Immature natural killer cell (primary cell): ENCODE measurements around the gene P2RY11. TPM values are rescaled to one million over a fixed set of nuclear protein-coding genes. Genes with fewer than 3 reads are reported as not detected.

Source experiments
- DNase-seq, 3 donors: peaks; one replicate each; pipeline ENCODE4 v3.0.0; 2022; ENCODE audit warnings: mixed read lengths in 1 of 3
- H3K27ac Mint-ChIP-seq, 6 donors: one replicate each; pipeline ENCODE4 v1.8.0; 2020; ENCODE audit warnings: mixed read lengths in 6 of 6, mild to moderate bottlenecking in 5 of 6, inconsistent platforms in 4 of 6, moderate library complexity in 3 of 6
- H3K27me3 Mint-ChIP-seq, 3 donors: one replicate each; pipeline ENCODE4 v1.8.0; 2020 to 2021; ENCODE audit warnings: low read depth in 3 of 3, mild to moderate bottlenecking in 3 of 3, mixed read lengths in 3 of 3, moderate library complexity in 3 of 3, inconsistent platforms in 1 of 3
- H3K36me3 Mint-ChIP-seq, 3 donors: one replicate each; pipeline ENCODE4 v1.8.0; 2020; ENCODE audit warnings: mixed read lengths in 3 of 3, inconsistent platforms in 2 of 3, mild to moderate bottlenecking in 2 of 3
- H3K4me1 Mint-ChIP-seq, 2 donors: one replicate each; pipeline ENCODE4 v1.8.0; 2020; ENCODE audit warnings: inconsistent platforms in 2 of 2, mild to moderate bottlenecking in 2 of 2, mixed read lengths in 2 of 2, moderate library complexity in 1 of 2
- H3K4me3 Mint-ChIP-seq, 5 donors: one replicate each; pipeline ENCODE4 v1.8.0; 2020; ENCODE audit warnings: mild to moderate bottlenecking in 5 of 5, mixed read lengths in 5 of 5, inconsistent platforms in 3 of 5, moderate library complexity in 3 of 5
- H3K9me3 Mint-ChIP-seq, 6 donors: one replicate each; pipeline ENCODE4 v1.8.0; 2020; ENCODE audit warnings: mild to moderate bottlenecking in 6 of 6, mixed read lengths in 6 of 6, inconsistent platforms in 4 of 6, moderate library complexity in 3 of 6
- polyA plus RNA-seq, 3 donors: library from polyadenylated mRNA; unstranded; fragments of 300-500 nt; fragmentation: Illumina TruSeq; gene quantifications; one replicate each; pipeline ENCODE4 v1.2.3, GENCODE V29; 2021

P2RY11 gene
- polyA plus RNA-seq, 3 donors from 2014 or later = 2.6 to 26.7 (median 6.9) TPM

GRCh38 chr19:10122045-10122444 is 10.6 kb downstream of the P2RY11 start:
- Mint-ChIP-seq H3K4me3 (peak overlapping the region in 1 of 5 donors; percentile 21), H3K4me1 (peaks cover 20% of the 10 kb centered on the region in 2 donors), H3K9me3 (no peaks in the 10 kb centered on the region), H3K27me3 (peaks cover 0 to 7% (median 5%) of the 10 kb centered on the region in 3 donors), H3K27ac (no peak overlapping the region), H3K36me3 (peaks cover 0 to 4% (median 3%) of the 10 kb centered on the region in 3 donors)
- DNase-seq = no peak

- Mint-ChIP-seq H3K27ac (peak overlapping the region in 2 of 6 donors; percentile 35 to 65), H3K27me3 (peaks cover 0 to 5% (median 5%) of the 10 kb centered on the region in 3 donors), H3K4me1 (peaks cover 7 to 8% of the 10 kb centered on the region in 2 donors), H3K36me3 (peaks cover 0 to 4% (median 0%) of the 10 kb centered on the region in 3 donors), H3K9me3 (no peaks in the 10 kb centered on the region), H3K4me3 (no peak overlapping the region)
- DNase-seq = no peak
These were observed 12.9 kb downstream of the P2RY11 start for GRCh38 chr19:10124429-10124828.

- no peak overlapping the region for H3K4me3 Mint-ChIP-seq
- H3K36me3 Mint-ChIP-seq = peaks cover 0 to 4% (median 2%) of the 10 kb centered on the region in 3 donors
- peaks cover 0 to 1% of the 10 kb centered on the region in 2 donors for H3K4me1 Mint-ChIP-seq
- H3K27me3 Mint-ChIP-seq = no peaks in the 10 kb centered on the region
- peak overlapping the region in 2 of 6 donors; percentile 7 to 29 for H3K27ac Mint-ChIP-seq
- H3K9me3 Mint-ChIP-seq = no peaks in the 10 kb centered on the region
- no peak for DNase-seq
These were observed 14.7 kb downstream of the P2RY11 start for GRCh38 chr19:10126213-10126639.

- Mint-ChIP-seq H3K4me1 (no peaks in the 10 kb centered on the region), H3K36me3 (peaks cover 10 to 19% (median 11%) of the 10 kb centered on the region in 3 donors), H3K9me3 (no peaks in the 10 kb centered on the region), H3K27ac (peak overlapping the region in 3 of 6 donors; percentile 39 to 56 (median 40)), H3K27me3 (peaks cover 0 to 2% (median 2%) of the 10 kb centered on the region in 3 donors), H3K4me3 (no peak overlapping the region)
- no peak for DNase-seq
These were observed 21.4 kb downstream of the P2RY11 start for GRCh38 chr19:10132905-10133304.

GRCh38 chr19:10133596-10133995 is 22.1 kb downstream of the P2RY11 start:
- H3K36me3 Mint-ChIP-seq = peaks cover 10 to 19% (median 11%) of the 10 kb centered on the region in 3 donors
- no peaks in the 10 kb centered on the region for H3K9me3 Mint-ChIP-seq
- no peak overlapping the region for H3K4me3 Mint-ChIP-seq
- DNase-seq = no peak
- peaks cover 0 to 2% (median 2%) of the 10 kb centered on the region in 3 donors for H3K27me3 Mint-ChIP-seq
- no peaks in the 10 kb centered on the region for H3K4me1 Mint-ChIP-seq
- peak overlapping the region in 1 of 6 donors; percentile 49 for H3K27ac Mint-ChIP-seq

- Mint-ChIP-seq H3K36me3 (peaks cover 10 to 19% (median 11%) of the 10 kb centered on the region in 3 donors), H3K4me1 (no peaks in the 10 kb centered on the region), H3K27ac (no peak overlapping the region), H3K4me3 (no peak overlapping the region), H3K27me3 (peaks cover 0 to 2% (median 2%) of the 10 kb centered on the region in 3 donors), H3K9me3 (no peaks in the 10 kb centered on the region)
- DNase-seq = no peak
These were observed 22.5 kb downstream of the P2RY11 start for GRCh38 chr19:10134040-10134439.

- Mint-ChIP-seq H3K9me3 (no peaks in the 10 kb centered on the region), H3K36me3 (peaks cover 10 to 21% (median 14%) of the 10 kb centered on the region in 3 donors), H3K27ac (no peak overlapping the region), H3K4me3 (no peak overlapping the region), H3K4me1 (no peaks in the 10 kb centered on the region), H3K27me3 (peaks cover 0 to 2% (median 2%) of the 10 kb centered on the region in 3 donors)
- no peak for DNase-seq
These were observed 24.2 kb downstream of the P2RY11 start for GRCh38 chr19:10135551-10136334.

- Mint-ChIP-seq H3K4me1 (no peaks in the 10 kb centered on the region), H3K4me3 (no peak overlapping the region), H3K27me3 (peaks cover 0 to 2% (median 2%) of the 10 kb centered on the region in 3 donors), H3K36me3 (peaks cover 10 to 26% (median 13%) of the 10 kb centered on the region in 3 donors), H3K27ac (no peak overlapping the region), H3K9me3 (no peaks in the 10 kb centered on the region)
- DNase-seq = no peak
These were observed 25.4 kb downstream of the P2RY11 start for GRCh38 chr19:10136936-10137335.

GRCh38 chr19:10137751-10138682 is 26.5 kb downstream of the P2RY11 start:
- no peak overlapping the region for H3K27ac Mint-ChIP-seq
- H3K36me3 Mint-ChIP-seq = peaks cover 12 to 32% (median 14%) of the 10 kb centered on the region in 3 donors
- no peak overlapping the region for H3K4me3 Mint-ChIP-seq

GRCh38 chr19:10138879-10139795 is 27.6 kb downstream of the P2RY11 start:
- no peak for DNase-seq
- H3K4me1 Mint-ChIP-seq = peaks cover 15 to 17% of the 10 kb centered on the region in 2 donors
- peaks cover 0 to 2% (median 2%) of the 10 kb centered on the region in 3 donors for H3K27me3 Mint-ChIP-seq
- peak overlapping the region in 1 of 6 donors; percentile 57 for H3K27ac Mint-ChIP-seq
- no peak overlapping the region for H3K4me3 Mint-ChIP-seq
- H3K9me3 Mint-ChIP-seq = no peaks in the 10 kb centered on the region
- peaks cover 8 to 29% (median 10%) of the 10 kb centered on the region in 3 donors for H3K36me3 Mint-ChIP-seq

More at GRCh38 chr19:10137751-10138682, 26.5 kb downstream of the P2RY11 start:
- Mint-ChIP-seq H3K4me1 (peaks cover 8 to 9% of the 10 kb centered on the region in 2 donors), H3K27me3 (peaks cover 0 to 2% (median 2%) of the 10 kb centered on the region in 3 donors), H3K9me3 (no peaks in the 10 kb centered on the region)
- no peak for DNase-seq

- DNase-seq = no peak
- H3K9me3 Mint-ChIP-seq = no peaks in the 10 kb centered on the region
- H3K27ac Mint-ChIP-seq = no peak overlapping the region
- H3K4me1 Mint-ChIP-seq = peaks cover 15 to 17% of the 10 kb centered on the region in 2 donors
- H3K27me3 Mint-ChIP-seq = peaks cover 0 to 2% (median 2%) of the 10 kb centered on the region in 3 donors
- H3K36me3 Mint-ChIP-seq = peaks cover 8 to 29% (median 10%) of the 10 kb centered on the region in 3 donors
- H3K4me3 Mint-ChIP-seq = no peak overlapping the region
These were observed 28.5 kb downstream of the P2RY11 start for GRCh38 chr19:10139952-10140351.

- DNase-seq = no peak
- Mint-ChIP-seq H3K4me1 (peaks cover 15 to 17% of the 10 kb centered on the region in 2 donors), H3K4me3 (no peak overlapping the region), H3K27me3 (peaks cover 0 to 2% (median 2%) of the 10 kb centered on the region in 3 donors), H3K27ac (peak overlapping the region in 2 of 6 donors; percentile 30 to 88), H3K9me3 (no peaks in the 10 kb centered on the region), H3K36me3 (peaks cover 8 to 34% (median 13%) of the 10 kb centered on the region in 3 donors)
These were observed 30.0 kb downstream of the P2RY11 start for GRCh38 chr19:10141479-10141878.
